ENCODE measurements around the gene SOS1.
"Not testable (repeated sequence)": the region's sequence is repeated elsewhere in the genome, so short reads cannot be mapped to it uniquely, and the experiment has no call there.

The SOS1 gene

GRCh38 chr2:39139511-39140237, 18.8 kb upstream of the SOS1 start:
- in situ Hi-C loops (cut with MboI; ENCODE audit: low sequenced_read_pairs), result no loop called here

- in situ Hi-C loops (cut with MboI; ENCODE audit: low sequenced_read_pairs), result no loop called here
These were observed 18.0 kb upstream of the SOS1 start for GRCh38 chr2:39138837-39139211.

GRCh38 chr2:39138187-39138836, 17.5 kb upstream of the SOS1 start:
- in situ Hi-C loops (cut with MboI; ENCODE audit: low sequenced_read_pairs), result not testable (repeated sequence)

GRCh38 chr2:39136799-39137198, 15.9 kb upstream of the SOS1 start:
- in situ Hi-C loops (cut with MboI; ENCODE audit: low sequenced_read_pairs), result no loop called here

GRCh38 chr2:39135690-39136259, 14.9 kb upstream of the SOS1 start:
- in situ Hi-C loops (cut with MboI; ENCODE audit: low sequenced_read_pairs), result no loop called here

GRCh38 chr2:39133215-39133851, 12.5 kb upstream of the SOS1 start:
- in situ Hi-C loops (cut with MboI; ENCODE audit: low sequenced_read_pairs), result no loop called here

GRCh38 chr2:39128919-39129391, 8.1 kb upstream of the SOS1 start:
- in situ Hi-C loops (cut with MboI; ENCODE audit: low sequenced_read_pairs), result no loop called here

GRCh38 chr2:39127973-39128372, 7.1 kb upstream of the SOS1 start:
- in situ Hi-C loops (cut with MboI; ENCODE audit: low sequenced_read_pairs), result no loop called here

GRCh38 chr2:39124746-39125057, 3.9 kb upstream of the SOS1 start:
- in situ Hi-C loops (cut with MboI; ENCODE audit: low sequenced_read_pairs), result no loop called here

- in situ Hi-C loops (cut with MboI; ENCODE audit: low sequenced_read_pairs), result no loop called here
These were observed 3.3 kb upstream of the SOS1 start for GRCh38 chr2:39124000-39124745.

GRCh38 chr2:39123436-39123999, 2.7 kb upstream of the SOS1 start:
- in situ Hi-C loops (cut with MboI; ENCODE audit: low sequenced_read_pairs), result no loop called here

- in situ Hi-C loops (cut with MboI; ENCODE audit: low sequenced_read_pairs), result no loop called here
These were observed 742 bp upstream of the SOS1 start for GRCh38 chr2:39121523-39122063.

GRCh38 chr2:39120521-39120770, 405 bp downstream of the SOS1 start:
- in situ Hi-C loops (cut with MboI; ENCODE audit: low sequenced_read_pairs), result no loop called here

- in situ Hi-C loops (cut with MboI; ENCODE audit: low sequenced_read_pairs), result no loop called here
These were observed 925 bp downstream of the SOS1 start for GRCh38 chr2:39119732-39120520.

- in situ Hi-C loops (cut with MboI; ENCODE audit: low sequenced_read_pairs), result no loop called here
These were observed 1.9 kb downstream of the SOS1 start for GRCh38 chr2:39118786-39119499.

- in situ Hi-C loops (cut with MboI; ENCODE audit: low sequenced_read_pairs), result no loop called here
These were observed 5.3 kb downstream of the SOS1 start for GRCh38 chr2:39115556-39115955.

GRCh38 chr2:39114771-39115170, 6.1 kb downstream of the SOS1 start:
- in situ Hi-C loops (cut with MboI; ENCODE audit: low sequenced_read_pairs), result no loop called here

GRCh38 chr2:39109537-39109936, 11.3 kb downstream of the SOS1 start:
- in situ Hi-C loops (cut with MboI; ENCODE audit: low sequenced_read_pairs), result no loop called here

- in situ Hi-C loops (cut with MboI; ENCODE audit: low sequenced_read_pairs), result no loop called here
These were observed 12.5 kb downstream of the SOS1 start for GRCh38 chr2:39108377-39108776.

Measured in HL-60/S4 treated with phorbol 12-myristate 13-acetate at 8.2 ng/mL for 4 days and 3 days (cell line).